HL-60 (cell line): Measurements from ENCODE around the gene LRIT1.

Experiments
- DNase-seq, 2 experiments: peaks; one replicate each; pipeline ENCODE4 v3.0.0-alpha.2; 2010 to 2020; ENCODE audit warnings: low read depth in 1 of 2, low spot score in 1 of 2
- H3K27ac ChIP-seq: fragments of 250-450 bp; sonication (Bioruptor Pico); replicated peaks from 2 replicates; pipeline ENCODE4 v1.5.1; 2020; ENCODE audit warnings: mild to moderate bottlenecking, moderate library complexity
- H3K27me3 ChIP-seq: fragments of 250-450 bp; sonication (Bioruptor Pico); 2 replicates; pipeline ENCODE4 v1.5.1; 2021; ENCODE audit warnings: mild to moderate bottlenecking, moderate library complexity; ENCODE audit not compliant: insufficient read depth, poor library complexity, severe bottlenecking
- H3K4me3 ChIP-seq: replicated peaks from 2 replicates; pipeline ENCODE4 v1.5.1; 2011; ENCODE audit warnings: mild to moderate bottlenecking, control low read depth, low read length; ENCODE audit not compliant: insufficient read depth
- CTCF ChIP-seq: IDR thresholded peaks from one replicate; pipeline ENCODE4 v1.5.1; 2011; ENCODE audit warnings: low read length, control low read depth, inconsistent platforms; ENCODE audit not compliant: insufficient read depth
- GABPA ChIP-seq: IDR thresholded peaks from 2 replicates; pipeline ENCODE4 v1.6.1; 2012; ENCODE audit warnings: low read depth
- POLR2AphosphoS5 ChIP-seq: IDR thresholded peaks from 2 replicates; pipeline ENCODE4 v1.6.1; 2012; ENCODE audit warnings: low read depth
- SPI1 ChIP-seq: IDR thresholded peaks from 2 replicates; pipeline ENCODE4 v1.6.1; 2012; ENCODE audit warnings: low read depth, mild to moderate bottlenecking, borderline replicate concordance
- TF ChIP-seq, protein P1 (sequence below): IDR thresholded peaks from 2 replicates; pipeline ENCODE4 v1.6.1; 2012; ENCODE audit warnings: low read depth; ENCODE audit not compliant: insufficient replicate concordance

Gene LRIT1

GRCh38 chr10:84213076-84213475 is 28.3 kb downstream of the LRIT1 start:
- H3K27me3 ChIP-seq = peaks cover 2% of the 10 kb centered on the region
- TF ChIP-seq POLR2AphosphoS5 (no peak), GABPA (no peak), SPI1 (no peak), CTCF (no peak)
- TF ChIP-seq, protein P1, sequence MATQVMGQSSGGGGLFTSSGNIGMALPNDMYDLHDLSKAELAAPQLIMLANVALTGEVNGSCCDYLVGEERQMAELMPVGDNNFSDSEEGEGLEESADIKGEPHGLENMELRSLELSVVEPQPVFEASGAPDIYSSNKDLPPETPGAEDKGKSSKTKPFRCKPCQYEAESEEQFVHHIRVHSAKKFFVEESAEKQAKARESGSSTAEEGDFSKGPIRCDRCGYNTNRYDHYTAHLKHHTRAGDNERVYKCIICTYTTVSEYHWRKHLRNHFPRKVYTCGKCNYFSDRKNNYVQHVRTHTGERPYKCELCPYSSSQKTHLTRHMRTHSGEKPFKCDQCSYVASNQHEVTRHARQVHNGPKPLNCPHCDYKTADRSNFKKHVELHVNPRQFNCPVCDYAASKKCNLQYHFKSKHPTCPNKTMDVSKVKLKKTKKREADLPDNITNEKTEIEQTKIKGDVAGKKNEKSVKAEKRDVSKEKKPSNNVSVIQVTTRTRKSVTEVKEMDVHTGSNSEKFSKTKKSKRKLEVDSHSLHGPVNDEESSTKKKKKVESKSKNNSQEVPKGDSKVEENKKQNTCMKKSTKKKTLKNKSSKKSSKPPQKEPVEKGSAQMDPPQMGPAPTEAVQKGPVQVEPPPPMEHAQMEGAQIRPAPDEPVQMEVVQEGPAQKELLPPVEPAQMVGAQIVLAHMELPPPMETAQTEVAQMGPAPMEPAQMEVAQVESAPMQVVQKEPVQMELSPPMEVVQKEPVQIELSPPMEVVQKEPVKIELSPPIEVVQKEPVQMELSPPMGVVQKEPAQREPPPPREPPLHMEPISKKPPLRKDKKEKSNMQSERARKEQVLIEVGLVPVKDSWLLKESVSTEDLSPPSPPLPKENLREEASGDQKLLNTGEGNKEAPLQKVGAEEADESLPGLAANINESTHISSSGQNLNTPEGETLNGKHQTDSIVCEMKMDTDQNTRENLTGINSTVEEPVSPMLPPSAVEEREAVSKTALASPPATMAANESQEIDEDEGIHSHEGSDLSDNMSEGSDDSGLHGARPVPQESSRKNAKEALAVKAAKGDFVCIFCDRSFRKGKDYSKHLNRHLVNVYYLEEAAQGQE = no peak
- no peak overlapping the region for H3K4me3 ChIP-seq
- no peak overlapping the region for H3K27ac ChIP-seq
- DNase-seq = no peak

- Histone ChIP-seq H3K27me3 (peaks cover 2% of the 10 kb centered on the region), H3K27ac (no peak overlapping the region), H3K4me3 (no peak overlapping the region)
- TF ChIP-seq POLR2AphosphoS5 = no peak
- TF ChIP-seq CTCF = no peak
- TF ChIP-seq, protein P1 = no peak
- TF ChIP-seq SPI1 = no peak
- TF ChIP-seq GABPA = no peak
- DNase-seq = no peak
These were observed 29.3 kb downstream of the LRIT1 start for GRCh38 chr10:84212014-84212413.

- no peak overlapping the region for H3K4me3 ChIP-seq
- TF ChIP-seq SPI1 (no peak), CTCF (no peak), POLR2AphosphoS5 (no peak), GABPA (no peak)
- TF ChIP-seq, protein P1 = no peak
- no peak for DNase-seq
- no peak overlapping the region for H3K27ac ChIP-seq
- peaks cover 2% of the 10 kb centered on the region for H3K27me3 ChIP-seq
These were observed 29.8 kb downstream of the LRIT1 start for GRCh38 chr10:84211566-84211965.
